ENCODE results near the gene TSPAN15.
"Not testable (repeated sequence)": the region's sequence is repeated elsewhere in the genome, so short reads cannot be mapped to it uniquely, and the experiment has no call there.

TSPAN15 gene

DNA sequence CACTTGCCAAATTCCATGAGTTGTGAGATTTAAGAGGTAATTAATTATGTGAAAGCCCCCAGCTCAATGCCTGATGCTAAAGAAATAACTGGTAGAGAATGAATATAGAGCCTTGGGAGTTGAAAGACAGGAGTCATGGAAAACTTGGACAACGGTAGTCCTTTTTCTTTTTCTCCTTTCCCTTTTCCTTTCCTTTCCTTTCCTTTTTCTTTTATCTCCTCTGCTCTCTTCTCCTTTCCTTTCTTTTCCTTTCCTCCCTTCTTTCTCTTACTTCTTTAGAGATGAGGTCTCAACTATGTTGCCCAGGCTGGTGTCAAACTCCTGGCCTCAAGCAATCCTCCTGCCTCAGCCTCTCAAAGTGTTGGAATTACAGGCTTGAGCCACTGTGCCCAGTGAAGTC, 7.9 kb upstream of the TSPAN15 start:
- DNase-seq (ENCODE audit: insufficient read length, low spot score) (no peak), FAIRE-seq (no peak)

DNA sequence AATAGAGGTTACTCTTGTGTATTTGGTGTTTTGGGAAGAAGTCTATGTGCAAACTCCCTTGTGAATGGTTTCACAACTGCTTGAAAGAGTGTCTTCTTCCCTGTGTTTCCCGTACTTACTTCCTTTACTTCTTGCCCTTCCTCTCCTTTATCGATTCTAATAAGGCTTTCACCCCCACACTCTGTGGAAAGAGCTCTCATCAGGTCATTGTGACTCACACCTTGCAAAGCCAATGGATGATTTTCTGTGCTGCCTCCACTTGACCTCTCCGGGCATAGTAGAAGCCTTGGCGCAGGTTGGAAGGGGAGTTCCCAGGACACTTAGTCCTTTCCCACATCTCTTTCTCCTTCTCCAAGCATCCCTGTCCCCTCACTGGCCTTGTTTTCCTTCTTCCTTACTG, 6.2 kb upstream of the TSPAN15 start:
- FAIRE-seq, result no peak
- DNase-seq (ENCODE audit: insufficient read length, low spot score), result no peak

DNA sequence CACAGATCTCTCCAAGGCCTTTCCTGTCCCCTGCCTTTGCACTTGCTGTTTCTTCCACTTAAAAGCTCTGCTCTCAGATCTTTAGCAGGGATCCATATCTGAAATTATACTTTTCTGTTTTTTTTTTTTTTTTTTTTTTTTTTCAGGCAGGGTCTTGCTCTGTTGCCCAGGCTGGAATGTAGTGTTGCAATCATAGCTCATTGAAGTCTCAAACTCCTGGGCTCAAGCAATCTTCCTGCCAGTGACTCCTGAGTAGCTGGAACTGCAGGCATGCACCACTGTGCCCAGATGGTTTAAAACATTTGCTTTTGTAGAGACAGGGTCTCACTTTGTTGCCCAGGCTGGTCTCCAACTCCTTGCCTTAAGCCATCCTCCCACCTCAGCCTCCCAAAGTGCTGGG, 5.0 kb upstream of the TSPAN15 start:
- DNase-seq (ENCODE audit: insufficient read length, low spot score) (no peak), FAIRE-seq (no peak)

DNA sequence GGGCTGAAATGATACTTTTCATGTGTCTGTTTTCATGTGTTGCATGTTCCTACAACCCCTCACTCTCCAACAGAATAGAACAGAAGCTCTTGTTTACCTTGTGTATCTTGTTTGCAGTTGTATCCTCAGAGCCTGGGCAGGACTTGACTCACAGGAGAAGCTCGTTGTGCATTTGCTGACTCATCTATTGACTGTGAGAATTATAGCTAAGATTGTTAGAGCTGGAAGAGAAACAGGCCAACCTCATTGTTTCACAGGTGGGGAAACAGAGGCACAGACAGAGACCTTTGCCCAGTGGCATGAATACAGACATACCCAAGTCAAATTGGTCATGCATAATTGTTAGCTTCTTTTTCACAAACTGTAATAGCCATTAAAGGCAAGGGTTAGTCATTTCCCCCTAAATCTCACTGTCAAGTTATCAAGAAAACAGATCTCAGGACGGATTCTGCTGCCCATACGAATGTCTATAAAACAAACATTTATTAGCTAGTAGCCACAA, 4.6 kb upstream of the TSPAN15 start:
- FAIRE-seq (no peak), DNase-seq (ENCODE audit: insufficient read length, low spot score) (no peak)

DNA sequence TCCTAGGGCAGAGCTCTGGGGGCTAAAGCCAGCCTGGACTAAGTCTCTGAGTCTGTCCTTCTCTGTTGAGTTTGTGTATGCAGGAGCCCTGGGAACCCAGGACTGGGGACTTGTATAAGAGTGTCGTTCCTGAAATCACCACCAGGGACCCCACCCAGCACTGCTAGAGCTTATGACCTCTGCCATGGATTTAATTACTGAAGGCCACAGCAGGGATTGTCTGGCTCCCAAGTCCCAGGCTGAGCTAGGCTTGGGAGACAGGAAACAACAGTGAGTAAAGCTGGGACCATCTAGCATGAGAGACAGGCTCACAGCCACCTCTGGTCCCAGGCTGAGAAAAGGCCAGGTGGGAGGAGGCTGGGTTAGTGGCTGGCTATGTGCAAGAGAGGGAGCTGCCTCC, 1.4 kb upstream of the TSPAN15 start:
- FAIRE-seq, result no peak
- DNase-seq (ENCODE audit: insufficient read length, low spot score), result peak; percentile 31

DNA sequence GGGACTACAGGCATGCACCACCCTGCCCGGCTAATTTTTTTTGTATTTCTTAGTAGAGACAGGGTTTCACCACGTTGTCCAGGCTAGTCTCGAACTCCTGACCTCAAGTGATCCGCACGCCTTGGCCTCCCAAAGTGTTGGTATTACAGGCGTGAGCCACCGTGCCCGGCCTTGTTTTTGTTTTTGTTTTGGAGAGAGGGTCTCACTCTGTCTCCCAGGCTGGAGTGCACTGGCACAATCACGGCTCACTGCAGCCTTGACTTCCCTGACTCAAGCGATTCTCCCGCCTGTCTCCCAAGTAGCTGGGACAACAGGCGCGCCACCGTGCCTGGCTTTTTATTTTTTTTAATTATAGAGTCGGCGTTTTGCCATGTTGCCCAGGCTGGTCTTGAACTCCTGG, 870 bp upstream of the TSPAN15 start:
- DNase-seq (ENCODE audit: insufficient read length, low spot score); FAIRE-seq: not testable (repeated sequence)

DNA sequence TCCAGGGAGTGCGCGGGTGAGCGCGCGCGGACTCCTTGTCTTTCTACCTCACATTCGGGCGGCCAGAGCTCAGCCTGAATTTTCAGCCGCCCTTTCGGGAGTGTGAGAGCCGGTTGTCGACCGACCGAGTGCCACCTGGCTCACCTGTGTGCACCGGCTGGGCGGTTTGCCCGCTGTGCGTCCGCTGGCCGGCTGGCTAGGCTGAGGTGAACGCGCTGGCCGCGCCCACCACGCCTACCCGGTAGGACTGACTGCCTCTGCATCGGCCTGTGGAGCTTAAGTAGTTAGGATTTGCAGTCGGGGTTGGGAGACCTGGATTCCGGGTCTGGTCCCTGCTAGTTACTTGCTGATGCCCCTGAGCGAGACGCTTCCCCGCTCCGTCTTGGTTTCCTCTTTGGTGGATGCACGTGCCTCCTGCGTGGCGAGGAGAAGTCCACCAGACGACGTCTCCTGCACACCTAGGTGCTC, 553 bp downstream of the TSPAN15 start:
- DNase-seq (ENCODE audit: insufficient read length, low spot score) (no peak), FAIRE-seq (no peak)

DNA sequence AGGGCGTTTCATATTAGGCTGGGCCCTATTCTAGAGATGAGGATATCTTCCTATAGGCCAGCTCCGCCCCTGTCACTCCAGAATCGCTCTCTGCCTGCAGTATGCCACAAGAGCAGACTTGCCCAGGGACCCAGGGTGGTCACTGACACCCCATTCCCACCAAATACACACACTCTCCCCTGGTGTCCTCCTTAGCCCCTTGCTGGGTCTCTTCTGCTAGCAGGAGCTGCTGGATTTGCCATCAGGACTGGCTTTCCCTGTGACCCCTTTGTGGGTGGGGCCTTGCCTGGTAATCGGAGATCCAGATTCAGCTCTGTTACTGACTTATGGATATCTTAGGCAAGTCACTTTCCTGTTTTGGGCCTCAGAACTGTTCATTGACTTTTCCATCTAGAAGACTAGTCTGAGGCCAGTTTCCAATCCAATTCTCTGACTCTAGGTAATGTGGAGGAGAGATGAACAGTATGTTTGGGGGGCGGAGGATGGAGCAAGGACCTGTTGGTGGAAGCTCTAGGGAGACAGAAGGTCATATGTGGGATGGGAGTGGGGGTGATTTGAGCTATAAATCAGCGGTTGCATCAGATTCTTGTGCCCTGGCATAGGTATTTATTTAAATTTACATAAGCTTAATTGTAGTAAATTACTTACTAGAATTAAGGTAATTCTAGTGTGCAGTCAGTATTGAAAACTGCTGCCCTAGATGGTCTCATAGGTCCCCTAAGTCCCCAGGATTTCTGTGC, 1.6 kb downstream of the TSPAN15 start:
- DNase-seq (ENCODE audit: insufficient read length, low spot score), result no peak
- FAIRE-seq, result no peak

DNA sequence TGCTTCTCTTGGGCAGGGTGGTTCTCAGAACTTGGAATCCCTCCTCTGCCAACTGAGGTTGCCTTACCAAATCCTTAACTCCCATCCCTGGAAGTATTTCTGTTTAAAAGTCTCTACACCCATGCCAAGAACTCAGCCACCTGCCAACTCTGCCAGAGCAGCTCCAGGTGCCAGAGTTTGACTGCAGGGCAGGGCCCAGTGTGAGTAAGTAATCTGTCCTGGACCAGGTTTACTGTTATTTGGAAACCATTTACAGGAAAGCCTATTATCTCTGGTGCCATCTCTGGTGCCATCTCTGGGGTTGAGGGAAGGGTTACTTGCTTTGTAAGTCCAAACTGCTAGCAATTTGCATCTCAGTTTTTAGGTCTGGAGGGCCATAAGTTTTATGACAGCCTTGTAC, 2.5 kb downstream of the TSPAN15 start:
- DNase-seq (ENCODE audit: insufficient read length, low spot score), result no peak
- no peak for FAIRE-seq

DNA sequence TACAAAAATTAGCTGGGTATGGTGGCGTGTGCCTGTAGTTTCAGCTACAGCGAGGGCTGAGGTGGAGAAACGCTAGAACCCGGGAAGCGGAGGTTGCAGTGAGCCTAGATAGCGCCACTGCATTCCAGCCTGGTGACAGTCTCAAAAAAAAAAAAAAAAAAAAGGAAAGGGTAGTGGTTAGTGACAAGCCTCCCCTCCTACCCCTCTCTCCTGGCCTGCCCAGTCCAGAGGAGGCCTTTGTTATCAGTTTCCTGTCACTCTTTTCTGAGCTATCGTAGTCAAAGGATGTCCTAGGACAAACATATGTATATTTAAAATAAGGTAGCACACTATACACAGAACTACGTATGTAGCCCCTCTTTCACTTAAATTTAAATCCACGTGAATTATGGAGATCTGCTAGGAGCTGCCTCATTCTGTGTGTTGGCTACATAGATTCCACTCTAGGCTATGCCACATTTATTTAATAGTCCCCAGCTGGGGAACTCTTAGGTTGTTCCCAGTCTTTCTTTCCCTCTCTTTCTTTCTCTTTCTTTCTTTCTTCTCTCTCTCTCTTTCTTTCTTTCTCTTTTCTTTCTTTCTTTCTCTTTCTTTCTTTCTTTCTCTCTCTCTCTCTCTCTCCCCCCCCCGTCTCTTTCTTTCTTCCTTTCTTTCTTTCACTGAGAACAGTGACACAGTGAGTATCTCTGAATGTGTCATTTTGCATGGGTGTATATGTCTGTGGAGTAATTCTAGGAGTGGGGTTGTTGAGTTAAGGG, 3.9 kb downstream of the TSPAN15 start:
- no peak for DNase-seq (ENCODE audit: insufficient read length, low spot score)
- FAIRE-seq, result no peak

DNA sequence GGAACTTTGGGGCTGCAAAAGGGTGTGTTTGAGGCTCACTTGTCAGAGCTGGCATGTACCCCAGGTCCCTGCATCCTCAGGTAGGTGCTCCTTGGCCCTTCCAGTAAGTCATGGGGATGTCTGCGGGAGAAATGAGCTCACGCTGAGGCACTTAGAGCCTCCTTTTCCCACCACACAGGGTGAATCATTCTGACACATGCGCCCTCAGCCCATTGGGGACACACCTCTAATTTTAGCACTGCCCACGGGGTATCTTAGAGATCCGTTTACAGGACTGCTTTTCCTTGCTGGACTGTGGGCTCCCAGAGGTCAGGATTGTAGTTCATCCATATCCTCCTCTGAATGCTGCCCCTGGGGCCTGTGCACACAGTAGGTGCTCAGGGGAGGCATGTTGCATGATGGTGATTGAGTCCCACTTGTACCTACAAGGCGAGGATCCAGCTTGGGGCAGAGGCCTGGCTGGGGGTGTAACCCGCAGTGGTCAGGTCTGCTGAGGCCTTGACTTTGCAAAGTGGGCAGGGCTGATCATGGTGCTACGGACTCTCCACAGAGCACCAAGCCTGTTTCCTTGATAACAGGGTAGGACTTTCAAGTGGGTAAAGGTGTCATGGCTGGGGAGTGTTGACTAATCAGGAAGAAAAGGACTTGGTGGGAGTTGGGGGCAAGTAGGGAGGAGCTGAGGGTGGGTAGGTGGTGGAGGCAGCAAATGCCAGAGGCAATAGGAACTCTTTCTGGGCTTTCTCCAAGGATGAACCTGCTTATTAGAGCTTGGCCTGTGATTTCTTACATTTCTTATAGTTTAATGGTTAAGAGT, 5.8 kb downstream of the TSPAN15 start:
- no peak for FAIRE-seq
- DNase-seq (ENCODE audit: insufficient read length, low spot score), result no peak

DNA sequence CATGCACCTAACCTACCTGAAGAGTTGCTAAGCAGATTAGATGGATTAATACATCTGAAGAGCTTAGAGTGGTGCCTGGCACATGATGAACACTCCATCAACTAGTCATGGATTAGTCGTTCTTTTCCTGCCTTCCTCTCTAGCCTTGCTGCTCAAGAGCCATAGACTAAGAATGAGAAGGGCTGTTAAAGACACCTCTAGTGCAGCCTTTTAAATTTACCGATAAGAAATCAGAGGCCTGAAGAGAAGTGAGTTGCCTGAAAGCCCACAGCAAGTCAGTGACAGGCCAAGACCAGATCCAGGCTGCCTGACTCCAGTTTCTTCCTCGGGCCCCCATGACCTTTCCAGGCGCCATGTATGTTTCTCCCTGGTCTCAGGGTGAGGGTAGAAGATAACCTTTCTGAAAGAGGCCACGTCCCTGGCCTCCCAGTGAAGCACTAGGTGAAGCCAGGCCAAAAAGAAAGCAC, 6.5 kb downstream of the TSPAN15 start:
- DNase-seq (ENCODE audit: insufficient read length, low spot score) (no peak), FAIRE-seq (no peak)

DNA sequence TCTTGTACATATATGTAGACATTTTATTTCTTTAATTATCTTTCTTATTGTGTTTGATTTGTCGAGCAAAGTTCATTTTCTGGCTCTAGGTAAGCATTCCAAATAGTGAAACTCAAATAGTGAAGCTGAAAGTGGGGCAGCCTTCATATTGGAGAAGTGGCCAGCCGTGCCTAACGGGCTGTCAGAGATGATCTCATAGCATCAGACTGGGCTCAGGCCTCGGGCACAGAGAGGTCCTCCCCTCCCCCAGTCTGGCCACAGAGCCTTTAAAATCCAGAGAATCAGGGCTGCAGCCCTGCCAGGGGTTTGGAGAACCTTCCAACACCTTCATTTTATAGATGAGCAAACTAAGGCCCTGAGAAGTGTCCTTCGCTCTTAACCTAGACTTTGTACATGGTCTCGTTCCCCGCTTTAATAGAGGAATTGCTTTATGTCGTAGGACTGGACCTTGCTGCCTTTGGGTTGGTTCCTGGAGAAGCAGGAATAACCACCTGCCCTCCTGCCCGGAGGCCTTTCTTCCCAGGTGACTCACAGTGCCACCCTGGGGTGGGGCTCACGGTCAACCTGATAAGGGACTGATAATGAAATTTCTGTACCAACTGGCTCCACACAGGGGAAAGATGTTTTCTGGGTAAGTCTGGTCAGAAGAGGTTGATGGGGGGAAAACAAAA, 7.3 kb downstream of the TSPAN15 start:
- DNase-seq (ENCODE audit: insufficient read length, low spot score) (no peak), FAIRE-seq (no peak)

DNA sequence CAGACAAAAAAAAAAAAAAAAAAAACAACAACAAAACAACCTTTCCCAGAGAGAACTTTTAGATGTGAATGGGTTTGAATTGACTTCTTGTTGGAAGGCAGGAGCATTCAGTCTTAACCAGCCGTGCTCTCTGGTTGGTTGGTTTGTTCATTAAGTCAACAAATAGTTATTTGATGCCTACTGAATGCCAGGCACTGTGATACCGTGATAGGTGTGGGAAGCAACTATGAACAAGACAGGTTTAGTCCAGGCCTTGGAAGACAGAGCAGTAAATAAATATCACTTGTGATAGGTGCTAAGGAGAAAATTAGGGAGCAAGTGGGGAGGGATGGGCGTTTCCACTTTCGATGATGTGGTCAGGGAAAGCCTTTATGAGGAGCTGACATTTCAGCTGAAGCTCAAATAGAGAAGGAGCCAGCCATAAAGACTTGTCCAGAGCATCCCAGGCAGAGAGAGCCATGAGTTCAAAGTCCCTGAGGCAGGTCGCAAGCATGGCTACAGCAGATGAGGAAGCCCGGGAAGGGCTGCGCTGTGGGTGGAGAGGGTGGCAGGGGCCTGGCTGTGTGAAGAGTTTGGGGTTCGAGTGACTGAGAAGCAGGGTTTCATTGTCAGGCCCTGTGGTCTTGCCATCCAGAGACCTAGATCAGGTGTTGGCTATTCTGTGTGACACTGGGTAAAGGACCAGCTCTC, 8.0 kb downstream of the TSPAN15 start:
- FAIRE-seq (no peak), DNase-seq (ENCODE audit: insufficient read length, low spot score) (no peak)

DNA sequence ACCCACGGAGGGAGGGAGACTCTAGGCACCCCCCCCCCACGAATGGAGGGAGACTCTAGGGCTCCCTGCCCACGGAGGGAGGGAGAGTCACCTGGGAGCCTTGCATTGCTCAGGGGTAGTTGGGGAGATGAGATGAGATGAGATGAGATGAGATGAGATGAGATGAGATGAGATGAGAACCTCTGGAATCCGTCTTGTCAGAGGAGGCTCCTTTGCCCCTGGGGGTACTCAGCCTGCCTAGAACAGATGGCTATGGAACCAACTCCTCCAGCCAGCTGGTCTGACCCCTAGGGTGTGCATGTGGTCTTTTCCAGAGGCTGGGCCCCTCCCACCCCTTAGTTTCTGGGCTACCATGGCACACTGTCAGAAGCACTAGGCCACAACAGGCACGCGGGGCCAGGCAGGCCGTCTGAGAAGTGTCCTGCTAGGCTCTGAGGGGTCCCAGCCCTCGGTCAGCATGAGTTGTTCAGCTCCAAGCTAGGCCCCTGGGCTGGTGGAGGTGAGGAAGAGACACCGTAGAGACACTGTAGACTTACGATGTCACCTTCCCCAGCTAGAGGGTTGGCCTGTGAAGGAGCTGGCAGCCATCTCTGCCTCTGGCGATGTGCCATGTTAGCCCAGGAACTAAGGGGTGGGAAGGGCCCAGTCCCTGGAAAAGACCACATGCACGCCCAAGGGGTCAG, 8.8 kb downstream of the TSPAN15 start:
- FAIRE-seq (no peak), DNase-seq (ENCODE audit: insufficient read length, low spot score) (no peak)

DNA sequence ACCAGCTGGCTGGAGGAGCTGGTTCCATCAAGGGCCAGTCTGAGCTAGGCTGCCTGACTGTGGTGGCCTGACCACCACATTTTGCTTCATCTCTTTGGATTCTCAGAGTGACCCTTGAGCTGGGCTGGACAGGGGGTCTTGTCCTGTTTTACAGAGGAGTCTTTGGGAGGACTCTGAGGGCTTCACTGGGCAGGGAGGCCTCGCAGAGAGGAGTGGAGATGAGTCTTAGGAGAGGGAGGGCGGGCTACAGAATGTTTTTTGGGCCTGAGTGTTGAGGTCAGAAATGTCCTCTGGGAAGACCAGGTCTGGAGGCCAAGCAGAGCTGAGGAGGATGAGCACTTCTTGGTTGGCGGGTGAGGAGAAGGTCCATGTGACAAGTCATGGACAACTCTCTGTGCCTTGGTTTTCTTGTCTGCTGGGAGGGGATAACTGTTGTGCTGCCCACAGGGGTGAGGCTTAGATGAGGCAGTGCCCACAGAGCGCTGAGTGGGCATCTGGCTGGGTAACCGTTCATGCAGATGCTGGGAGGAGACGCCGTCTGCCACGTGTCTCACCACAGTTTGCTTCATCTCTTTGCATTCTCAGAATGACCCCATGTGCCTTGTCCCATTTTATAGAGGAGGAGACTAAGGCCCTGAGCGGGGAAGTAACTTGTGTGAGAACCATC, 9.4 kb downstream of the TSPAN15 start:
- DNase-seq (ENCODE audit: insufficient read length, low spot score) (no peak), FAIRE-seq (no peak)

DNA sequence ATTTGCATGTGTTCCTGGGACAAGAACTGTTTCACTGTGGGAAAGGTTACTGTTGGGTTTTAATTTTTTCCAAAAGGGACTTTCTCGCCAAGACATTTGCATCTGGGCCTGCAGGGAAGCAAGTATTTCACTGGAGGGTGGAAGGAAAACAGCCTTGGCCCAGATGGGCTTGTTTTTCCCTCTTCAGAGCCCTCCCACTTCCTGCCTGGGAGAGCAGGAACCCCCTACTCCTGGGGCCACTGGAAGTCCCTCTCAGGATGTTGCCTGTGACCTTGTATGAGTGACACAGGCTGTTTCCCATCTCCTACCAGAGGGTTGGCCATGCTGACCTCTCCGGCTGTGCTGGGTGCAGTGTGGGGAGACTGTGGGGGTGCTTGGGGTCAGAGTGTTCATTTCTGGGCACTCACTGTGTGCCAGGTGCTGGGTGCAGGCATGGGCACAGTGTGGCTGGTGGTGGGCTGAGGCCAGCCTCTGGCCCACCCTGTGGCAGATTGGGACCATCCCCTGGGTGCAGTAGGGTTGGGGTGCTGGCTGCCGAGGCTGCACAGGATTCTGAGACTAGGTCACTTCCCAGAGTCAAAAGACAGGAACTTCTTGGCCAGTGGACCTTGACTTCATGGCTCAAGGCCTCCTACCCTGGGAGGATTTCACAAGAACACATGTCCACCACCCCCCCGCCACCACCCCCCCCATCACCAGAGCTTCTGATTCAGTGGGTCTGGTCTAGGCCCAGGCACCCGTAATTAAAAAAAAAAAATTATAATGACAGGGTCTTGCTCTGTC, 10.2 kb downstream of the TSPAN15 start:
- DNase-seq (ENCODE audit: insufficient read length, low spot score) (no peak), FAIRE-seq (no peak)

DNA sequence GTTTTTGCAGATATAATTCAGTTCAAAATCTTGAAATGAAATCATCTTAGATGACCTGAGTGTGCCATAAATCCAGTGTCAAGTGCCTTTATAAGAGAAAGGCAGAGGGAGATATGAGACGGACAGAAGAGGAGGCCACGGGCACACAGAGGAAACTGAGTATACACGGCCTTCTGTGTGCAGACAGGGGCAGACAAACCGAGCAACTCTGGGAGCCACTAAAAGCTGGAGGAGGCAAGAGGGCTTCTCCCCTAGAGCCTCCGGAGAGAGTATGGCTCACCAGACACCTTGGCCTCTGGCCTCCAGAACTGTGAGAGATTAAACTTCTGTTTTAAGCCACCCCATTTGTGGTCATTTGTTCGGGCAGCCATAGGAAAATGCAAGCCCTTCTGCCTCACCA, 12.6 kb downstream of the TSPAN15 start:
- DNase-seq (ENCODE audit: insufficient read length, low spot score) (no peak), FAIRE-seq (no peak)
